Measurements from ENCODE around the gene KLF12. TPM values are rescaled to one million over a fixed set of nuclear protein-coding genes. Genes with fewer than 3 reads are reported as not detected.

KLF12 gene
- total and polyA plus RNA-seq, 2 experiments from 2014 or later, result 6.4 to 7.7 TPM

DNA sequence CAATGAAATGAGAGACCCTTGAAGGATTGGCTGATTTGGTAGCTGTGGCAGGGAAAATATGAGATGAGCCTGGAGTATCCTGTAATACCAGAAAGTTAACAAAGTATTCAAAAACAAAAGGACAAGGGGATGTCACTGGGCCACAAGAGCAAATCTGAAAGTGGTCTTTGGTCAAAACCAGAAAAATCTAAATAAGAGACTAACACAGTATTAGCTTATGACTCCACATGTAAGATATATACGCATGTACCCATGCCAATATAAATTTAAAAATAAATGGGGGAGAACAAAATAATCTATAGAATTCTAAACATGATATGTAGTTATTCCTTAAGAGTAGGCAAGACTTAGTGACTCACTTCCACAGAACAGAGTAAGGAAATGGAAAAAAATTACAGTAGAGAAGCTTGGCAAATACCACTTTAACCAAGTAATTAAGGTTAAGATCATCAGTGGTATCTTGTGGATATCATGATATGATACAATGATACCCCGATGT lies 16.9 kb downstream of the KLF12 start:
- no peaks in the 10 kb centered on the region for H3K27me3 ChIP-seq (ENCODE audit: insufficient read depth)
- H3K4me3 Mint-ChIP-seq, result no peak overlapping the region
- no peaks in the 10 kb centered on the region for H3K9me2 ChIP-seq (ENCODE audit: insufficient read depth)
- peaks cover 13% of the 10 kb centered on the region for H3K36me3 ChIP-seq (ENCODE audit: insufficient read depth)
- no peaks in the 10 kb centered on the region for H4K20me1 ChIP-seq (replicated peaks; ENCODE audit: insufficient read depth)
- peaks cover 72% of the 10 kb centered on the region for H3K79me2 ChIP-seq (replicated peaks; ENCODE audit: insufficient read depth)
- peaks cover 8% of the 10 kb centered on the region; the same call in 2 of the 3 replicates for H3K4me1 Mint-ChIP-seq
- H3F3A ChIP-seq (replicated peaks; ENCODE audit: low read depth), result no peaks in the 10 kb centered on the region
- H3K27ac Mint-ChIP-seq, result no peak overlapping the region
- peaks cover 36% of the 10 kb centered on the region for H3K36me3 Mint-ChIP-seq (ENCODE audit: low read depth)
- DNase-seq (ENCODE audit: low spot score) (no peak), ATAC-seq (no peak)
- no peak overlapping the region for H2AFZ ChIP-seq
- TF ChIP-seq ZNF331 (CRISPR knock-in tag; IDR thresholded peaks at IDR 0.05; ENCODE audit: low read depth) (no peak), STAT1 (IDR thresholded peaks at IDR 0.05; ENCODE audit: unreplicated experiment) (no peak), ETS1 (IDR thresholded peaks at IDR 0.05) (no peak), JUNB (IDR thresholded peaks at IDR 0.05; ENCODE audit: unreplicated experiment) (no peak), ZNF462 (CRISPR knock-in tag; IDR thresholded peaks at IDR 0.05) (no peak), POLR2AphosphoS5 (IDR thresholded peaks at IDR 0.05; ENCODE audit: low read depth) (no peak)
- TF ChIP-seq, protein P1, sequence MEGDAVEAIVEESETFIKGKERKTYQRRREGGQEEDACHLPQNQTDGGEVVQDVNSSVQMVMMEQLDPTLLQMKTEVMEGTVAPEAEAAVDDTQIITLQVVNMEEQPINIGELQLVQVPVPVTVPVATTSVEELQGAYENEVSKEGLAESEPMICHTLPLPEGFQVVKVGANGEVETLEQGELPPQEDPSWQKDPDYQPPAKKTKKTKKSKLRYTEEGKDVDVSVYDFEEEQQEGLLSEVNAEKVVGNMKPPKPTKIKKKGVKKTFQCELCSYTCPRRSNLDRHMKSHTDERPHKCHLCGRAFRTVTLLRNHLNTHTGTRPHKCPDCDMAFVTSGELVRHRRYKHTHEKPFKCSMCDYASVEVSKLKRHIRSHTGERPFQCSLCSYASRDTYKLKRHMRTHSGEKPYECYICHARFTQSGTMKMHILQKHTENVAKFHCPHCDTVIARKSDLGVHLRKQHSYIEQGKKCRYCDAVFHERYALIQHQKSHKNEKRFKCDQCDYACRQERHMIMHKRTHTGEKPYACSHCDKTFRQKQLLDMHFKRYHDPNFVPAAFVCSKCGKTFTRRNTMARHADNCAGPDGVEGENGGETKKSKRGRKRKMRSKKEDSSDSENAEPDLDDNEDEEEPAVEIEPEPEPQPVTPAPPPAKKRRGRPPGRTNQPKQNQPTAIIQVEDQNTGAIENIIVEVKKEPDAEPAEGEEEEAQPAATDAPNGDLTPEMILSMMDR (conservative IDR thresholded peaks at IDR 0.05; ENCODE audit: low read depth in 2 of 2), result no peak
- no peak overlapping the region for H3K4me3 ChIP-seq
- H3K27ac ChIP-seq (ENCODE audit: low read depth), result no peak overlapping the region
- peaks cover 4% of the 10 kb centered on the region for H3K27me3 Mint-ChIP-seq (ENCODE audit: insufficient read depth, low read depth, poor library complexity)
- peaks cover 5% of the 10 kb centered on the region; the same call in 1 of the 2 replicates for H3K4me1 ChIP-seq (ENCODE audit: insufficient read depth)
- H3K9me3 Mint-ChIP-seq, result peaks cover 30% of the 10 kb centered on the region
- H3K4me2 ChIP-seq, result no peak overlapping the region

All from GM23338 (cell line).